Mucosa of descending colon (tissue), 3 donors: ENCODE measurements around the gene GUCA2A. TPM values are rescaled to one million over a fixed set of nuclear protein-coding genes. Genes with fewer than 3 reads are reported as not detected.

Source experiments
- ATAC-seq: fragments of 200-7000 bp; cut with Tn5 transposase; one replicate; pipeline ENCODE4 v1.9.1; 2020; ENCODE audit warnings: mild to moderate bottlenecking, moderate library complexity
- DNase-seq, 3 donors: peaks; one replicate each; pipeline ENCODE4 v3.0.0-alpha.2; 2020
- H3K36me3 ChIP-seq: fragments of 200-600 bp; one replicate; pipeline ENCODE4 v1.8.0; 2021; ENCODE audit warnings: low read depth, mild to moderate bottlenecking
- H3K4me1 ChIP-seq: fragments of 200-600 bp; one replicate; pipeline ENCODE4 v1.8.0; 2021; ENCODE audit warnings: low read depth, mild to moderate bottlenecking
- H3K4me3 ChIP-seq: fragments of 200-600 bp; one replicate; pipeline ENCODE4 v1.8.0; 2021; ENCODE audit warnings: mild to moderate bottlenecking
- H3K9me3 ChIP-seq: fragments of 200-600 bp; one replicate; pipeline ENCODE4 v1.8.0; 2021; ENCODE audit warnings: mild to moderate bottlenecking
- CTCF ChIP-seq: fragments of 200-600 bp; IDR thresholded peaks from one replicate; pipeline ENCODE4 v1.8.0; 2022; ENCODE audit warnings: antibody characterized with exemption, mild to moderate bottlenecking
- intact Hi-C, 2 donors: fragments of 100-400 bp; cut with DNase I in 1 of 2; cut with micrococcal nuclease in 1 of 2; formaldehyde crosslinking; loops; one replicate each; pipeline versions ENCODE4 v1.11.0 to v1.11.1; 2022; cut with DNase I, micrococcal nuclease
- total RNA-seq, 3 donors: library from RNA; stranded (reverse); fragmentation: NEBNext Ultra II Directional in 2 of 3; extraction: Animal tissue kit (Norgen Biotek cat#: 25700) in 2 of 3; gene quantifications; one replicate each; pipeline versions ENCODE4 v1.2.1 to v1.2.4, GENCODE V29; 2021 to 2023
- donor health status: DM: no; HTN: no; CAD: no; lungs with moderate emphysema.
- donor health status: DM: no; HTN: no; CAD: no.
- donor health status: DM: no; HTN: yes; CAD: no.

GUCA2A gene
- total RNA-seq, 3 donors from 2014 or later, result 920 to 2,800 (median 1,254) TPM

GRCh38 chr1:42145389-42145716 lies 19.2 kb downstream of the GUCA2A start:
- Histone ChIP-seq H3K4me3 (no peak overlapping the region), H3K9me3 (no peaks in the 10 kb centered on the region), H3K4me1 (peaks cover 9% of the 10 kb centered on the region), H3K36me3 (no peaks in the 10 kb centered on the region)
- intact Hi-C loops, result no loop called here
- ATAC-seq (no peak), DNase-seq (no peak)
- no peak for TF ChIP-seq CTCF

- no peak for TF ChIP-seq CTCF
- H3K4me1 ChIP-seq, result peaks cover 9% of the 10 kb centered on the region
- H3K36me3 ChIP-seq, result no peaks in the 10 kb centered on the region
- intact Hi-C loops, result no loop called here
- no peaks in the 10 kb centered on the region for H3K9me3 ChIP-seq
- no peak overlapping the region for H3K4me3 ChIP-seq
- ATAC-seq (no peak), DNase-seq (no peak)
Measured at GRCh38 chr1:42144711-42145388, 19.7 kb downstream of the GUCA2A start.

GRCh38 chr1:42143896-42144710 lies 20.4 kb downstream of the GUCA2A start:
- TF ChIP-seq CTCF, result no peak
- intact Hi-C loops, result no loop called here
- DNase-seq (no peak), ATAC-seq (no peak)
- no peaks in the 10 kb centered on the region for H3K9me3 ChIP-seq
- H3K4me3 ChIP-seq, result no peak overlapping the region
- no peaks in the 10 kb centered on the region for H3K36me3 ChIP-seq
- peaks cover 9% of the 10 kb centered on the region for H3K4me1 ChIP-seq

GRCh38 chr1:42142894-42143675 lies 21.5 kb downstream of the GUCA2A start:
- ATAC-seq, result no peak

GRCh38 chr1:42141978-42142377 lies 22.6 kb downstream of the GUCA2A start:
- DNase-seq (no peak), ATAC-seq (no peak)
- Histone ChIP-seq H3K36me3 (no peaks in the 10 kb centered on the region), H3K4me3 (no peak overlapping the region), H3K9me3 (no peaks in the 10 kb centered on the region), H3K4me1 (peaks cover 6% of the 10 kb centered on the region)
- no peak for TF ChIP-seq CTCF
- intact Hi-C loops, result no loop called here

More at GRCh38 chr1:42142894-42143675, 21.5 kb downstream of the GUCA2A start:
- intact Hi-C loops, result no loop called here
- H3K4me3 ChIP-seq, result no peak overlapping the region
- H3K9me3 ChIP-seq, result no peaks in the 10 kb centered on the region
- TF ChIP-seq CTCF, result no peak
- H3K36me3 ChIP-seq, result no peaks in the 10 kb centered on the region
- H3K4me1 ChIP-seq, result peaks cover 9% of the 10 kb centered on the region
- no peak for DNase-seq
